ENCODE measurements around the gene NOL7. TPM values are rescaled to one million over a fixed set of nuclear protein-coding genes. Genes with fewer than 3 reads are reported as not detected.

Gene NOL7
- total and polyA plus RNA-seq, 8 donors: 22.7 to 40.3 (median 28.1) TPM

- WGBS, 2 donors: 90% methylated on average over 6 of the region's 6 CpGs
Observed at GRCh38 chr6:13593103-13593502, 22.0 kb upstream of the NOL7 start.

DNA sequence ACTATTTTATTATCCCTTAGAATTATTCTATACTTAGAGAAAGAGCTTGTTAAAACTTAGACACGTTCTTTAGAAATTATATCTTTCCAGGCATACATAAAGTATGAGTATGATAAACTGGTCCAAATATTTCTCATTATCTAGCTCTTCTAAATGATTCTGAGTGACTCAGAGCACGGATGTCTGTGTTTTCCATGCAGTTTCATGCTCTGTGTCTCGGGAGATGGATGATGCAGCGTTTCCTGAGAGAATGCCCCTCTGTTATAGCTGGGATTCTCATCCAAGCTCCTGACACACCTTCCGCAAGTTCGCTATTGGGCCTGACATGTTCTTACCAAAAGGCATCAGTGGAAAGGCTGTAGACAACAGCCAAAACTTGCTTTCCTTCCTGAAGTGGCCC lies 21.4 kb upstream of the NOL7 start:
- TF ChIP-seq, protein P1, sequence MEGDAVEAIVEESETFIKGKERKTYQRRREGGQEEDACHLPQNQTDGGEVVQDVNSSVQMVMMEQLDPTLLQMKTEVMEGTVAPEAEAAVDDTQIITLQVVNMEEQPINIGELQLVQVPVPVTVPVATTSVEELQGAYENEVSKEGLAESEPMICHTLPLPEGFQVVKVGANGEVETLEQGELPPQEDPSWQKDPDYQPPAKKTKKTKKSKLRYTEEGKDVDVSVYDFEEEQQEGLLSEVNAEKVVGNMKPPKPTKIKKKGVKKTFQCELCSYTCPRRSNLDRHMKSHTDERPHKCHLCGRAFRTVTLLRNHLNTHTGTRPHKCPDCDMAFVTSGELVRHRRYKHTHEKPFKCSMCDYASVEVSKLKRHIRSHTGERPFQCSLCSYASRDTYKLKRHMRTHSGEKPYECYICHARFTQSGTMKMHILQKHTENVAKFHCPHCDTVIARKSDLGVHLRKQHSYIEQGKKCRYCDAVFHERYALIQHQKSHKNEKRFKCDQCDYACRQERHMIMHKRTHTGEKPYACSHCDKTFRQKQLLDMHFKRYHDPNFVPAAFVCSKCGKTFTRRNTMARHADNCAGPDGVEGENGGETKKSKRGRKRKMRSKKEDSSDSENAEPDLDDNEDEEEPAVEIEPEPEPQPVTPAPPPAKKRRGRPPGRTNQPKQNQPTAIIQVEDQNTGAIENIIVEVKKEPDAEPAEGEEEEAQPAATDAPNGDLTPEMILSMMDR (IDR thresholded peaks at IDR 0.05): no peak
- Histone ChIP-seq H3K27me3 (no peaks in the 10 kb centered on the region), H3K4me1 (no peaks in the 10 kb centered on the region), H3K27ac (no peak overlapping the region), H3K36me3 (peaks cover 0 to 6% (median 4%) of the 10 kb centered on the region in 3 donors), H3K9me3 (no peaks in the 10 kb centered on the region), H3K4me3 (no peak overlapping the region)
- DNase-seq: no peak
- FAIRE-seq: no peak
- intact Hi-C loops (cut with DNase I): no loop called here
- 90 to 93% methylated on average over 6 of the region's 6 CpGs for WGBS, 2 donors
- no peak for ATAC-seq

More at GRCh38 chr6:13593103-13593502, 22.0 kb upstream of the NOL7 start:
- no peaks in the 10 kb centered on the region for H3K9me3 ChIP-seq
- peaks cover 0 to 9% (median under 1%) of the 10 kb centered on the region in 3 donors for H3K36me3 ChIP-seq
- FAIRE-seq (no peak), ATAC-seq (no peak), DNase-seq (no peak)
- no peaks in the 10 kb centered on the region for H3K4me1 ChIP-seq
- H3K4me3 ChIP-seq: no peak overlapping the region
- intact Hi-C loops (cut with DNase I): no loop called here
- no peaks in the 10 kb centered on the region for H3K27me3 ChIP-seq
- TF ChIP-seq, protein P1 (IDR thresholded peaks at IDR 0.05): no peak
- no peak overlapping the region for H3K27ac ChIP-seq

DNA sequence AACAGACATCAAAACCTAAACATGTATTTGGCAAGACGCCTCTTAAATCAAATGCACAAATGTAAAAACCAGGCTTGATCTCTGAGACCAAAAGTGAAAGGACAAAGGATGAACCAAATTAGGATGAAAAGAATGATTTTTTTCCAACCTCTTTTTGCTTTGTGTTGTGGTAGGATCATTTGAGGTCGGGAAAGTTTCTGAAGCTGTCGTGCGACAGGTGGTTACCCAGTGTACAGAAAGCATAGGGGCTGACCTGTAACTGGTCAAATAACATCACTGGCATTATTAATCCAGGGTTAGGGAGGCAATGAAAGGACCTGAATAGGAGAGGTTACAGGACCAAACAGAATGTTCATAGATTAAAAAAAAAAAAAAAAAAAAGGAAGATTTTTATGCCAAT lies 18.1 kb upstream of the NOL7 start:
- H3K36me3 ChIP-seq: peaks cover 0 to 6% (median 4%) of the 10 kb centered on the region in 3 donors
- H3K4me3 ChIP-seq: no peak overlapping the region
- TF ChIP-seq, protein P1 (IDR thresholded peaks at IDR 0.05): no peak
- H3K4me1 ChIP-seq: no peaks in the 10 kb centered on the region
- no peaks in the 10 kb centered on the region for H3K27me3 ChIP-seq
- FAIRE-seq (no peak), ATAC-seq (no peak), DNase-seq (no peak)
- 95 to 98% methylated on average over 4 of the region's 4 CpGs for WGBS, 2 donors
- no peak overlapping the region for H3K27ac ChIP-seq
- no peaks in the 10 kb centered on the region for H3K9me3 ChIP-seq
- intact Hi-C loops (cut with DNase I): no loop called here

DNA sequence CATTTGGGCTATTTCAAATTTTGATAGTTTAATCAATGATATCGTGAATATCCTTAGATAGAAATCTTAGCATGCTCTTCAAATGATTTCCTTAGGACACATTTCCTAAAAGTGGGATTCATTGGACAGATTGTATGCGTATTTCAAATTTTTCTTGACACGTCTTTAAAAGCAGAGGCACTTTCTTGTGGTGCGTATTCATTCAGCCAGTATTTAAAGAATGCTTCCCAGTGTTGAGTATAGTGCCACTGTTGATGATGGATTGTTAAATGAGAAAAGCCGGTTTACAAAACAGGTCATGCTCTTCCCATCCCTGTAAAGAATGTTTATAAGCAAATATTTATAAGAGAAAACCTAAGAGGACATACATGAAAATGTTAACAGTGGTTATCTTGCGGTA lies 15.1 kb upstream of the NOL7 start:
- intact Hi-C loops (cut with DNase I): no loop called here
- Histone ChIP-seq H3K4me1 (no peaks in the 10 kb centered on the region), H3K27me3 (no peaks in the 10 kb centered on the region), H3K9me3 (no peaks in the 10 kb centered on the region), H3K4me3 (no peak overlapping the region), H3K36me3 (peaks cover 0 to 6% (median 4%) of the 10 kb centered on the region in 3 donors), H3K27ac (no peak overlapping the region)
- ATAC-seq (no peak), FAIRE-seq (no peak), DNase-seq (no peak)
- 92 to 95% methylated on average over 6 of the region's 6 CpGs for WGBS, 2 donors
- TF ChIP-seq, protein P1 (IDR thresholded peaks at IDR 0.05): no peak

GRCh38 chr6:13604135-13604534 lies 11.0 kb upstream of the NOL7 start:
- Histone ChIP-seq H3K36me3 (peaks cover 0 to 6% (median 0%) of the 10 kb centered on the region in 3 donors), H3K9me3 (no peaks in the 10 kb centered on the region), H3K4me1 (no peaks in the 10 kb centered on the region), H3K4me3 (no peak overlapping the region), H3K27ac (no peak overlapping the region), H3K27me3 (no peaks in the 10 kb centered on the region)
- TF ChIP-seq, protein P1 (IDR thresholded peaks at IDR 0.05): no peak
- intact Hi-C loops (cut with DNase I): no loop called here
- FAIRE-seq: no peak
- 81 to 83% methylated on average over 4 of the region's 4 CpGs for WGBS, 2 donors
- no peak for DNase-seq
- ATAC-seq: no peak
